DMS 273 treated with DMSO at 0.1 percent for 48 hours (cell line): ENCODE data around the gene ZNF500.
A peak's percentile ranks its signal among the peaks of the same experiment; 100 is the strongest.

ENCODE experiments used
- DNase-seq: peaks from one replicate; lab custom pipeline; 2025; lab: John Stamatoyannopoulos, UW

ZNF500 gene

DNA sequence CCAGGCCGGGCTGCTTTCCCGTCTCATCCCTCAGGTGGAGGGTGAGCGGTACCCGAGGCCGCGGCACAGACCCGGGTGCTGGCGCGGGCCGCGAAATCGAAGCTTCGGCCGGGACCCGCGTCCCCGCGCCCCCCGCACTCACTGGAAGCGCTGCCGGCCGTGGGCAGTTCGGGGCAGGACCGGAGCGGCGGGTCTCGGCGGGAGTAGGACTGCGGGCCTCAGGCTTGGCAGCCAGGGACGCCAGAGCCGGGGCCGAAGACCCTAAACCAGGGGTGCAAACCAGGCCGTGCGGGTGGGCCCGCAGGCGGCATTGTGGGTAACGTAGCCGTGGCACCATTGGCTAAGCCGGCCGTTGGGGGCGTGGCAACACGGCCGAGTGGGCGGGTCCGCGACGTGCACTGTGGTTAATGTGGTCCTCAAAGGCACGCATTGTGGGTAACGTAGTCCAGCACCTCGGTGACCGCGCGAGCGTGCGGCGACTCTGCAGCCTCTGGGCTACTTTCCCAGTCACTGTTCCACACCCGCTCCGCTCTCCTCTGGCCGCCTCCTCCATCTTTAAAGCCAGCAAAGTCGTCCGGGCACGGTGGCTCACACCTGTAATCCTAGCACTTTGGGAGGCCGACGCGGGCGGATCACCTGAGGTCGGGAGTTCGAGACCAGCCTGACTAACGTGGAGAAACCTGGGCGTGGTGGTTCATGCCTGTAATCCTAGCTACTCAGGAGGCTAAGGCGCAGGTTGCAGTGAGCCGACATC lies at the start of gene ZNF500:
Gene ZNF500, minus strand, starts transcription at position 288 of the 754 bp plus-strand sequence. CDS start 1,184 bp downstream, outside the sequence.
- DNase-seq: peak; percentile 91

DNA sequence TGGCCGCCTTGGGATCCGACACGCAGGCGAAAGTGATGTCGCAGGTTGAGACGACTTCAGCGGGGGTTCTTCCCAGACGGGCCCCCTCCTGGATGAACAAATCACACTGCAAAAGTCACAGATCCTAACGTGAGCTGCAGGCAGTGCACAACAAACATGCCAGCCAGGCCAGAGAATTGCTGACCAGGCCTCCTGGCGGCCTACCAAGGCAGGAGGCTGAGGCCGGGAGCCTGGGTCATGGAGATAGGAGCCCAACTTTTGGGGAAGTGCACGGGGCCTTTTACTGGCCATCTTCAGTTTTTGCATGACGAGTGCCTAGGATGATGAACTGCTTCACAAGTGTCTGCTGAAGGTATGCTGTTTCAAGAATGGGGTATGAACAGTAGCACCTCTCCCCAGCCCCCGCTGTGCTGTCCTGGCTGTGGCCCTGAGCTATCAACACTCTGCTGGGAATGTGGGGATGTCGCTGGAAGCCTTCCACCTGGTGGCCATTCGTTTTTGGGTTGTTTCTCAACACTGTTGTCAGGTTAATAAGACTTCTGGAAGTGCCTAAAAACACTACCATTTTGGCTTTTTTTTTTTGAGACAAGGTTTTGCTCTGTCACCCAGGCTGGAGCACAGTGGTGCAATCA lies 47.7 kb upstream of the ZNF500 start:
- DNase-seq: no peak

DNA sequence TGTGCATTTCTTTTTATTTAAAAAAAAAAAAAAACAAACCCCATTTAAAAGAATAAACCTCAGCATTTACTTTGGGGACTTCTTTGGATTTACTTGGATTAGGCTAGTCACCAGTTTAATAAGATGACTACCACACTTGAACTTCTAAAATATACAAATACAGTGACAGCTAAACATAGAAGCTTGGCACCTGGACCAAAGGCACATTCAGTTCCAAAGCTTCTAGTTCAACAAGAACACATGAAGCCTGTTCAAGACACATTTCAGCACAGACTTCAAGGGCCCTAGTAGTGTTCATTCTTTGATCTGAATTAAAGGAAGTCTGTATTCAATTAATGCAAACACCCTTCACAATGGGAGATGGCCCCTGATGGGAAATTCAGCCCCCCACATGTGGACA lies 47.1 kb upstream of the ZNF500 start:
- no peak for DNase-seq

DNA sequence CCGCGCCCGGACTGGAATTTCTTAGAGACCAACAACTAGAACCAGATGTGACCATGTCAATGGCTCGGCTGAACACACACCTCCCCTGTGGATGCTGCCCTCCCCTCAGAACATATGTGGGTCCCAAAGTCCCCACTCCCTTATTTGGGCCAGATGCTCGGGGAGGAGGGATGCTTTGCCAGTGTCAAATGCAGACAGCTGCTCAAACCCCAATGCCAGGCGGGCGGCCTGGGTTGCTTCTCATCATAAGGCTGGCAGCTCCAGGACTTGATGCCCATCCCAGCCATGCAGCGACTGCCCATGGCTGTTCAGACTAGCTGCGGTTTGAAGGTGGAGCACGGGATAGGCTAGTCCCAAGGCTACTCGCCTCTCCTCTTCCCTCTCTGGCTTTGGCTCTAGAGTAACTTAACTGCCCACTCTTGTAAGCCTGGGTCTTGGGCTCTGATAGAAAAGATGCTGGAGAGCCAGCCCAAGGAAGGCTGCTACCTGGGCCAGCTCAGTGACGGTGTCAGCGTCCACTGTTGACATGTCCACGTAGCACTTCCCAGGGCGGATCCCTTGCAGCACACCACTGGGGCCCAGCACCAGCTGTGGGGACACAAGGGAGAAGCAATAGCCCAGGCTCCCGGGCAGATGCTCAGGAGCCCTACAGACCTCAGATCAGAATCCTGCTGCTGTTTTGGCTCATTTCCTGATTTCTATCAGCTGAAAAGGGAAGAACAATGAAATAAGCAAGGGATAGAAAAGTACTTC lies 46.5 kb upstream of the ZNF500 start:
- no peak for DNase-seq

DNA sequence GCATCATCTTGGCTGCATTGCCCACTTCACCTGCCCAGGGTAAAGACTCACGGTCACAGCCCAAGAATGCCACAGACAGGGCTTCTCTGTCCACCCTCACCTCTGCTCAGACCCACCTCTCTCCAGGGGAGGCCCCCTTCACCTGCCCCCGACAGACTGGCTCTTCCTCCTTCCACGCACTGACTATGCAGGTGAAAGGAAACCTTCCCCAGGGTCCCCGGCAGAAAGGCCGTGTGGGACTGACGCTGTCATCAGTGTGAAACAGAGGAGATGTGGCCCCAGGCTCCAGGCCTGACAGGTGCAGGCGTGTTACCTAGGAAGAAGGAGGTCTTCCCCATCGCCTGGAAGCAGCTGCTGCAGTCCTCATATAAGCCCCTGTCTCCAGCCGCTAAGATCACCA lies 44.8 kb upstream of the ZNF500 start:
- DNase-seq: no peak

DNA sequence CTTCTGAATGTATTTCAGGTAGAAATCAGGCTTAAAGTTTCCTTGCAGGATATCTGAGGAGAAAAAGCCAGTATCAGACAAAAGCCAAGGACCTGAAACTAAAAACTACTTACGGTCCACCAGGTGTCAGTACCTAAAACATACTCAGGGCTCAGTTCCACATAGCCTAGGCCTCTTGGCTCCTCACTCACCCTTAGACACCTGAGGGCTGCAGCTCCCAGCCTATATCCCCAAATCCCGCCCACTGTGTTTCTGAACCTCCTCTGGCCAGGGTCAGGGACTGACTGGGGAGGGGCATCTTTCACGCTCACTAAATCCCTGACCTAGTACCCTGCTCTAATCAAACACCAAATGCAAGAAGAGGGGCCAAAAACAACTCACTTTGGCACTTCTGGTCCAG lies 44.3 kb upstream of the ZNF500 start:
- DNase-seq: no peak

DNA sequence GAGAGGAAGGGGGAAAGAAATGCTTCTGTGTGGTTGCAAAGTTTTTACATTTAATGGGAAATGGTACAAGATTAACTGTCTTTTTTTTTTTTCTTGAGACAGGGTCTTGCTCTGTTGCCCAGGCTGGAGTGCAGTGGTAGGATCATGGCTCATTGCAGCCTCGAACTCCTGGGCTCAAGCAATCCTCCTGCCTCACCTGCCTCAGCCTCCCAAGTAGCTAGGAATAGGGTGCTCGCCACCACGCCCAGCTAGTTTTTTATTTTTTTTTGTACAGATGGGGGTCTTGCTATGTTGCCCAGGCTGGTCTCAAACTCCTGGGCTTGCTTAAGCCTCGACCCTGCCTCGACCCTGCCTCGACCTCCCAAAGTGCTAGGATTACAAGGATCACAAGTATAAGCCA lies 39.3 kb upstream of the ZNF500 start:
- no peak for DNase-seq

DNA sequence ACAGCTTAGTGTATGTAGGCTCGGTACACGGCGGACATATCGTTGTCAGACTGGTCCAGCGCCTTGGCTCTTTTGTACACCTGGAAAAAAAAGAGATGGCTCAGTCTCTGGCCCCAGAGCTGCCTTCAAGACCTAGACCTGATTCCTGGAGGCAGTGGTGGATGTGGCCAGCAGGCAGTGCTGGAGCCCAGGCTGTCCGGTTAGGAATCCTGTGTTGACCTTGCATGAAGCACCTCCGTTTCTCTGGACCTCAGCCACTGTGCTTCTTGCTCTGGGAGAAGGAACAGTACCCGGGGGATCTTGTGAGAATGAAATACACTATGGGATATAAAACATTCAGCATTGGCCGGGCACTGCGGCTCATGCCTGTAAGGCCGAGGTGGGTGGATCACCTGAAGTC lies 38.3 kb upstream of the ZNF500 start:
- no peak for DNase-seq

DNA sequence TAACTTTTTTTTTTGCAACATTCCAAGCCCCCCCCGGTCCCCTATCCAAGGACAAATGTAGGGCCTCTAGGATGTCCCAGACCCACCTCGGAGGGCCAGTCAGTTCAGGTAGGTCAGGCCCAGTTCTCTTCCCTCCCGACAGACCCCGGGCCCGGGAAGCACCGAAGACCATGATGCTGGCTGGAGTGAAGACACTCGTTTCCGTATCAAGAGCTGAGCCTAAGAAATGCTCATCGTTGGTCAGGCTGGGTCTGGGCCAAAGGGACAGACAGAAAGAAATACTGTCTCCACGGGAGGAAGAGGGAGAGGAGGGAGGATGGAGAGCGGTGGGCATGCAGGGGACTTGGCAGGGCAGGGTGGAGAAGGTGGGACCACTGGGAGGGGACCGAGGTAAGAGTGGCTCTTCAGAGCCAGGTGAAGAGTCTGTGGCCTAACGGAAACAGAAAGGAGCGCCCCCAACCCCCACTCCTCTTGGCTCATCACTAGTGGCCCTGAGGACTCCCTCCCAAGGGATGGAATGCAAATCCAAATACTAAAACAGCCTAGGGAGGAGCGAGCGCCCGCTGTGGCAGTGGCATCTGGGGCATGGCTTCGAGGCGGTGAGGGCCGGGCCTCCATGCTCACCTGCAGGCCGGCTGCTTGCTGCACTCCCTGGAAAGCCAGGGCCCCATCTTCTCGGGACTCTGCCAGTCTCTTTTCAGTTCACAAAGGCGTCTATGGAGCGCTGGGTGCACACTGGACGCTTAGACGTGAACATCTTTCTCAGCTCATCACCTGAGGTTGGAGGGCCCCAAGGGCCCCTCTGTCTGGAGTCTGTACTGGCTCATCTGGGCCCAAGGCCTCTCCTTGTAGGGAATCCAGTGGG lies 37.2 kb upstream of the ZNF500 start:
- no peak for DNase-seq

DNA sequence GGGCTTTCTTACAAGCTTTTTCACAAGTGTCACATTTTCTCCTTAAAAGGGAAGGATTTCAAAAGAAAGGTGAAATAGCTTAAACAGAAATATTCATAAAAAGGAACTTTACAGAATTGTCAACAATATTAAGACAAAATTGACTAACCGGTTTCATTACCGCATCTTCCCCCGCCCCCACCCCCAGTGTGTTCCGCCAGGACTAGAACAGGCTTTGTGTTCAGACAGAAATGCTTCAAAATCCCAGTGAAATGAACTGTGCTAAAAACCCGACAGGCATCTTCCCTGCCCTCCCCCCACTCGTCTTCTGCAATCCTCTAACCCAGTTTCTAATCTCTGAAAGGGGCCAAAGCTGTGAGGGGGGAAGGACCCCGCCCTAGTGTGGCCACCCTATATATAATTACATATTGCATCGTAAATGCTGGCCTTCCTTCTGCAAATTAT lies 36.5 kb upstream of the ZNF500 start:
- DNase-seq: no peak

DNA sequence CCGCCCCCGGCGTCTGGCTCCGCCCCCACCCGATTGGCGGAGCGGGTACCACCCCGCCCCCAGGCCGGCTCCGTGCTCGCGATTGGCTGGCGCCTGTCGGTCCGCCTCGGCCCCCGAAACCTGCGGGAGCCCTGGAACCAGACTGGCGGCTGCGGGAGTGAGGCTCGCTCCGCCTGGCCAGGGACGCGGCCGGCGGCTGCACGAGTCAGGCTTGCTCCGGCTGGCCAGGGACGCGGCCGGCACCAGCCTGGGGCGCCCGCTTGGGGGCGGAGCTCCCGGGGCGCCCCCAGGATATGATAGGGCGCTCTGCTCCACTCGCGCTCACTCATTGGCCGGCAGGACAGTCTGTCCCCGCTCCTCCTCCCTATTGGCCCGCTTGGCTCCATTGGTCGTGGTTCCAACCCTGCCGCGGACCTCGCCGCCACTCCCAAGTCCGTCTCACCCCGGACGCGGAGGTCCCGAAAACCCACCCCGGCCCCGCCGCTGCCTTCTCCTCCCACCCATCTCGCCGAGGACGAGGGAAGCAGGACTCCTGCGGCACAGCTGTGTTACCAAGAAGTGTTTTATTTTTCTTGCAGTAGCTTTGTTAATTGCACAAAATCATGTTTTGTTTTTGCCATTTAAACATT lies 35.8 kb upstream of the ZNF500 start:
- peak; percentile 80 for DNase-seq

DNA sequence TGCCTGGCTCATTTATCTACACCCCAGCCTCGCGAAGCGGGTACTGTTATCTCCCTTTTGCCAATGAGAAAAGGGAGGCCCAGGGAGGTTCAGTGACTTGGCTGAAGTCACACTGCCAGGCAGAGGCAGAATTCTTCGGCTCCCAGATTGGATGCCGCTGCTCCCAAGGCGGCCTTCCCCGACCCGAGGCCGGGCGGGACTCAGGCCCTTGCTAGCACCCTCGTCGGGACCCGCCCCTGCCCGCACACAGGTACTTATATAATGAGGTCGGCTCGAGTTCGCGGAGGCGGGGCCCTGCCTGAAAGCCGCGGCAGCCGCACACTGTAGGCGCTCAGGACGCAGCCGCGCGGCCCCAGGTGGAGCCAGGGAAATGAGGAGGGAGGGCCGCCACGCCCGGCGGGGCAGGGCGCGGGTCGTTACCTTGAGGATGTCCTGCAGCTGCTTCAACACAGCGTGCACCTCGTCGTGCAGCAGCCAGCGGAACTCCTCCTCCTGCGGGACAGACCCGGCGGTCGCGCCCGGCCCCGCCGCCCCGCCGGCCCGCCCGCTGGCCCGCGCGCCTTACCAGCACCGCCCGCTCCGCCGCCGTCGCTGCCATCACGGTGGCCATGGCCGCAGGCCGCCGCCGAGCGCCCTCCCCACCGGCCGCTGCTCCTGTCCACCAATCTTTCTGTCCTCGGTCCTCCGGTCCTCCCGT lies 35.1 kb upstream of the ZNF500 start, which contains the start of gene ROGDI:
Gene ROGDI, minus strand, starts transcription at position 672 of the 697 bp plus-strand sequence. Its CDS starts 62 bp downstream, at position 610.
- peak; percentile 59 for DNase-seq

DNA sequence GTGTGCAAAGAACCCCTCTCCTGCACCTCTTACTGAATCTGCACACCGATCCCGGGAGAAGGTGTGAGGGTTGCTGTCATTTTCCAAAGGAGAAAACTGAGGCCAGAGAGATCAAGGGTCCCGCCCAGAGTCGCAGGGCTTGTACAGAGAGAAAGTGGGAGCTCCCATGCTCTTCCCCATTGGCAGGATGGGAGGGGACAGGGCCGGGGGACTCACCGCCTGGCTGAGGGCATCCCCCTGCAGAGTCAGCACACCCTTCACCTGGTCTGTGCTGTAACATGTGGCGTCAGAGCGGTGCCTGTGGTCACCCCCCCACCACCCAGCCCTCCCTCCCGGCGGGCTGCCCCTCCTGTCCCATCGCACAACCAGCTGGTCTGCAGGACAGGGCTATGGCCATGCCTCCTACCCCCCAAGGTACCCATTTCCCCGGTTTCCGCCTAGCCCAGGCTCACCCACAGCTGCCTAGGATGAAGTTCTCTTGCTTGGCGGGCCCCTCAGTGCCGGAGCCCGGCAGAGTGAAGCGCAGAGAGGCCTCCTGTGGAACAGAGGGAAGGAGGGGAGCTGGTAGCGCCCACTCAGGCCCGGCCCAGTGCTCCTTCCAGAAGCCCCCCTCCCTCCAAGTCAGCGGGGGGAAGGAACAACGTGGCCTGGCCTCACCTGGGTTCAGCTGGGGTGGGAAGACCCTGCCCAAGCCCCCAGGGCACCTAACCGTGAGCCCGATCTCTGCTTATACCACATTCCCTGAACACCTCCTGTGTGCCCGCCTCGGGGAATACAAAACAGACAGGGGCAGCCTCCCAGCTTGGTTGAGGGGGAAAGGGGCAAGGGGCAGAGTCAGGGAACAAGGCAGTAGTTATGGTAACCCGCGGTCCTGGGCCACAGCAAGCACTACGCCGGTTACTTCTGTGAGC lies 34.3 kb upstream of the ZNF500 start:
- DNase-seq: no peak

DNA sequence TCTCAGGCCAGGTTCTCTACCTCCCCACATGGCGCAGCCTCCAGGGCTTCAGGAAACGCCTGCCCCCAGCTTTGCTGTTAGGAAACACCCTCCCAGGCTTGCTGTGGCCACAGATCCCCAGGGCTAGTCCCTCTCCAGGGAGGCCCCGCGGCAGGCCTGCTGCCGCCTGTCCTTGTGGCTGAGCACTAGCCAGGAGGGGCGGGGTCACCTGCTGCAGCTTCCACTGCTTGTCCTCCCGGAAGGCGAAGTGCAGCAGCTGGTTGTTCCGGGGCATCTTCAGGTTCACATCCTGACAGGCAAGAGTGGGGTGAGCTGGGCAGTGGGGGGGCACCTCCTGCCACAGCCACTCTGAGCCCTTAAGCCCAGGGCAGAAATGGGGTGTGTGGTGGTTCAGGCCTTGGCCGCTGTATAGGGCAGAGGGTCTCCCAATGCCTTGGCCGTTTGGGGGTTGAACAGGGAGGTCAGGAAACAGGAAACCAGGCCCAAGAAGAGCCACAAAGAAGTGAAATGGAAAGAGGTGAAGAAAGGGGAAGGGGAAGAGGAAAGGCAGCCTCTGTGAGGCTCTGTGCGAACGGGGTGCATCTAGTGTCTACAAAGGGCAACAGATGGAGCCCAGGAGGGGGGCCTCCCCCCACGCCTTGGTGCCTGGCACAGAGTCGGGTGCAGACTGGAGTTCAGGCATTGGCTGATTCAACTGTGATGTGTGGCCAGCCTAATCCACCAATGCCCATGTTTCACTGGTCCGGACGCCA lies 33.5 kb upstream of the ZNF500 start:
- peak; percentile 65 for DNase-seq

DNA sequence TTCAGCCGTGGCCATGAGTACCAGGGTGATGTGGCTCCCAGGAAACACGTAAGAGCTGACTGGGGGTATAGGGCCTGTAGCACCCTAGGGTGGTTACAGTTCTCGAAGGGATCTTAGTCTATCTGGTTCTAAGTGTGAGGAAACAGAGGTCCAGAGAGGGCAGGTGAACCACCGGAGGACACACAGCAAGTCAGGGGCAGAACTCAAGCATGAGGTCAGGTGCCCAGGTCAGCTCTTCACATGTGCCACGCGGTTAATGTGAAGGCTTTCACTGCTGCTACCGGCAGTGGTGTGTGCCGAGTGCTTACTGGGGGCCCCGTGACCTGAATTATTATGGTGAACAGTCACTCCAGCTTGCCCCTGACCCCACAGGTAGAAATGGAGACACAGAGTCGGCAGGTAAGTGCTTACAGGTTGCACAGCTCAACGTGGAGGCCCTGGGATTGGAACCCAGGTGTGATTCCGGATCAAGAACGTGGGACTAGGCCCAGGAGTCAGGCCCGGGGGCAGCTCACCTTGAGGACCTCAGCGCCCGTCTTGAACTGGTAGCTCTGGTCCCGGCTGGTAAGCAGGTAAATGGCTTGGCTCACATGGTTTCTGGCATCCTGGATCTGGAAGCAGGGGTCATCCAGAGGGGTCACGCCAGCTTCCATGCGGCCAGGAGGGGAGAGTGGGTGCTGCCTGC lies 32.4 kb upstream of the ZNF500 start:
- DNase-seq: no peak

DNA sequence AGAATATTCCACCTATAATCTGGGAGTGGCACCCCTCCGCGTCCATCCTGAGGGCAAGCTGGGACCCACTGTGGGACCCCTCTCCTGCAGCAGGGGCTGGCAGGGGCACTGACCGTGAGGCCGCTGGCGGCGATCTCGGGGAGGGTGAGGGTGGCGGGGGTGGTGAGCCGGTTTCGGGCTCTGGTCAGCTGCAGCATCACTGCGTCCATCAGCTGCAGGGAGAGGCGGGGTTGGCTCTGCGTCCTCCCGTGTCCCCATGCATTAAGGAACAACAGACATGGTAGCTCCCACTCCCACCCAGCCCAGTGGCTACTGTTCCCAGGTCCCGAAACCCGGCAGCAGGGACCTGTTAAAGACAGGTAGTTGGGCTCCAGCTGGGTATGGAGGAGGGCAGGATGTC lies 31.5 kb upstream of the ZNF500 start:
- DNase-seq: no peak

DNA sequence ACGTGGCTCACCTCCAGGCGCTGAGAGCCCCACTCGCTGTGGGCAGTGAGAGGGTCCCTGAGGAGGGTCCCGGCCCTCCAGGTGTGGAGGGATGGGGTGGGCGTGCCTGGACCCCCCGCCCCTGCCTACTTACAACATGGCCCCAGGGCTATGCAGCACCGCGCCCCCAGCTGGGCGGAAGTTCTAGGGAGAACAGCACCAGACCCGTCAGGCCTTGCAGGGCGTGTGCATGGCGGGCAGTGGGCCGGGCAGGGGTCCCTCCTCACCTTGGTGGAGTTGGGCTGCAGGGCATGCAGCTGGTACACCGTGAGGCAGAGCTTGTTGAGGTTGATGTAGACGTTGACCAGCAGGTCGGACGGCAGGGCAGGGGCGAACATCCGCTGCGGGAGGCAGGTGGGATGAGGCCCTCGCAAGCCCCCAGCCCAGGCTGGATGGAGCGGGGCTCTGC lies 30.9 kb upstream of the ZNF500 start:
- no peak for DNase-seq
